COLO829 (cell line): Measurements from ENCODE around the gene HNRNPA3.
"Not testable (repeated sequence)": the region's sequence is repeated elsewhere in the genome, so short reads cannot be mapped to it uniquely, and the experiment has no call there.

Experiments used
- DNase-seq: peaks from one replicate; pipeline ENCODE4 v3.0.0; 2012; ENCODE audit warnings: low spot score

HNRNPA3 gene

GRCh38 chr2:177256026-177256425 lies 43.4 kb downstream of the HNRNPA3 start:
- no peak for DNase-seq

DNA sequence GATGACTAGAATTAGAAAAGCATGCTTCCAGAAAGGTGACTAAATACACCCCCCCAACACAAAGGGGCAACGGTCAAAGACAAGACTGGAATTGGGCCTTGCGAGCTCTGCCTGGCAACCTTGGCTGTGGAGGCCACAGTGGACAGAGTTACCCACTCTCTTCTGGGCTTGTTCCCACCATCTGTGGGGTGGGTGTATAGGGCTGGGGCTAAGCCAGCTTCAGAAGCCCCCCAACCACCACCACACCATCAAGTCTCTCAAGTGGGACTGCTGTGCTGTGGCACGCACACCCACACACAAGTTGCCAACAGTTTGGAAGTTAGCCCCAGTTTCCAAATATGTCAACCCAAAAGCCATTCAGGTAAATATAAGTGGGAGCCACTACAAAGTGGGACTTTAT lies 44.1 kb downstream of the HNRNPA3 start:
- no peak for DNase-seq

GRCh38 chr2:177257471-177257870 lies 44.9 kb downstream of the HNRNPA3 start:
- no peak for DNase-seq

GRCh38 chr2:177258059-177258458 lies 45.5 kb downstream of the HNRNPA3 start:
- DNase-seq, result no peak

- DNase-seq, result no peak
Measured at GRCh38 chr2:177260379-177260778, 47.8 kb downstream of the HNRNPA3 start.

GRCh38 chr2:177261116-177262060 lies 48.8 kb downstream of the HNRNPA3 start:
- no peak for DNase-seq

DNA sequence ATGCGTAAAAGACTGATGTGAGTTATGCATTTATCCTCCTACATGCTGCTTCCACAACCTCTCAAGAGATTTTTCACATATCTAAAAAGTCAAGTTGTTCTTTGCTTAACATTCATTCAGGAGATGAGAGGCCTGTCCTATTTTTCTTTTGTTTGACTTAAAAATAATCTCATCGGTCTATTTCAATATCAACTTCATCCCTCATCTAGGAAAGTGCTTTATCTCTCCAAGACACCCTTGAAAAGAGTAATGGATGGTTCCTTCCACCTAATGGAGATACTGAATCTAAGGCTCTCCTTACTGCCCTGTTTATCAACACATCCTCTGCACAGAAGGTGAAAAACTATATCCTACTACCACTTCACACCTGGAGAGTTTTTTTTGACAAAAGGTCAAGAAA lies 49.5 kb downstream of the HNRNPA3 start:
- DNase-seq, result no peak

GRCh38 chr2:177262958-177263450 lies 50.4 kb downstream of the HNRNPA3 start:
- DNase-seq, result no peak

DNA sequence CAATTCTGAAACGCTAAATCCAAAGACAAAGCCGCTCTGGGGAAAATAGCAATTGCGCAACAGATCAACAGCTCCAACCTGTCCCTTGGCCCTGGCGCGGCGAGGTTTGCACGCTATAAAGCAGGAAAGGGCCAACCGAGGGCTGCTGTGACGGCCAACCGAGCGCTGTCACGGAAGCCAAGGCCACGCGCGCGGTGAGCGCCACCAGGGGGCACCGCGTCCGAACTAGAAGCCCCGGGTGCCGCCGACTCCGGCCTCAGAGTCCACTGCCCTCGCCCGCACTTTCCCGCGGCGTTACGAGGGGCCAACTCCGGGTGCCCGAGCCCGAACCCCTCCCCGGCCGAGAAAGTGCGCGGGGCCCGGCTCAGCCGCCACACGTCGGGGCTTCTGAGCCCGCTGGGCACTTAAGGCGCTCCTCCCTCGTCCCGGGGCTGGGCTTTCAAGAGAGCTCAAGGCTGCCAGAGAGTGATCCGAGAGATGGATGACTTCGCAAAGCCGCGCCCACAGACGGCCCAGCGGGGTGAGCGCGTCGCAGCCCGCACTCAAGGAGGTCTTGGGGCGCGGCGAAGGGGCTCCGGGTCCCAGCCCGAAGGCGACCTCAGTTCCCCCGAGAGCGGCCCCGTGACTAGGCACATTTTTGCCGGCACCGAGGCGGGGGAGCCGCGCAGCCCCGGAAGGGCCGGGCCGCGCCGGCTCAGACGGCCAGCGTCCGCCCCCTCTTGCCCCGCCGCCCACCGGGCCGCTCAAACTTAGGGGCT lies 51.0 kb downstream of the HNRNPA3 start:
- peak; percentile 91 for DNase-seq

GRCh38 chr2:177264209-177264692 lies 51.7 kb downstream of the HNRNPA3 start:
- no peak for DNase-seq

DNA sequence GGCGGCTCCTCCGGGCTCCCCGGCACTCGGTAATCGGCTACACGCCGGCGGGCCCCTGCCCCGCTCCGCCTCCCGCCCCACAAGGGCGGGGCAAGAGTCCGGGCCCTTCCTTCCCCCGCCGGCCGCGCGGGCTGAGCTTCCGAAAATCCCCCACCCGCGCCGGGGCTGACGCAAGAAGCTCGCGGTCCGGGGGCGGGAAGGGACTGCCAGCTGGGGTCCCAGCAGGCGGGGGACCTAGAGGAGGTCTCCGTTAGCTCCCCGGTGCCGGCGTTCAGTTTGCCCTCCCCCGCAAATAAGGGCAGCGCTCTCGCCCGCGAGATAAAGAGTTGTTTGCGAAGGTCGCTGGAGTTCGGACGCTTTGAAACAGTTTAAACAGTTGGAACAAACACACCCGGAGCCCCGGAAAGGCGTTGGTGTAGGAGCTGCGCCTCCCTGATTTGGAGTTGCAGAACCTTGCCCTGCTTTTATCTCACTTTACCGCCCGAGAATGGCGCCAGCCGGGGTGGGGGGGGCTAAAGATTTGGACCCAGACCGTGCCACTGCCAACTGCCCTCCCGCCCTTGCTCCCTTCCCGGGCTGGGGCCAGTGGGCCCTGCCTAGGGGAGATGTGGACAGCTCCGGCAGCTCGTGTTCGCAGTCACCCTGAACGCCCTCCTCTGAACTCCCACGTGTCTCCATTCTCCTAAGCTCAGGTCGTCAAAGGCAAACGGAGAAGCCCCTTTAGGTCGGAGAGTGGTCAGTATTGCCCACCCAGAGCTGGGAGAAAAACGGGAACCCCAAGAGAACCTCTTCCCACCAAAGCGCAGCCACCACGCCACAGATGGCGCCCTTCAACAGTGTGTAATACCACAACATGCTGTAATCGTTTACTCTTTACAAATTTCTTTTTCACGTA lies 52.3 kb downstream of the HNRNPA3 start, which contains the start of gene NFE2L2:
NFE2L2 (minus strand) TSS at position 35 of the 895 bp plus-strand sequence. CDS start 151 bp downstream, outside the sequence.
- DNase-seq, result peak; percentile 85

GRCh38 chr2:177265824-177266817 lies 53.5 kb downstream of the HNRNPA3 start:
- DNase-seq, result no peak

DNA sequence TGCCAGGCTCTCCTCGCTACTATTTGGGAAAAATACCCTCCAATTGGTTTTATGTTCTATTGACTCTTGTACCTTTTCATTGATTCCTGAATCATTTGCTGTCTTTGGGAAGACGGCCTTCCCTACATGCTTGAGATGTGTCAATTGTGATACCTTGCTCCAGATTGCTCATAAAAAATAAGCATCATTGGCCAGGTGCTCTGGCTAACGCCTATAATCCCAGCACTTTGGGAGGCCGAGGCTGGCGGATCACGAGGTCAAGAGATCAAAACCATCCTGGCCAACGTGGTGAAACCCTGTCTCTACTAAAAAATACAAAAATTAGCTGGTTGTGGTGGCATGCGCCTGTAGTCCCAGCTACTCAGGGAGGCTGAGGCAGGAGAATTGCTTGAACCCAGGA lies 54.4 kb downstream of the HNRNPA3 start:
- DNase-seq, result not testable (repeated sequence)

GRCh38 chr2:177268187-177268871 lies 55.7 kb downstream of the HNRNPA3 start:
- no peak for DNase-seq

DNA sequence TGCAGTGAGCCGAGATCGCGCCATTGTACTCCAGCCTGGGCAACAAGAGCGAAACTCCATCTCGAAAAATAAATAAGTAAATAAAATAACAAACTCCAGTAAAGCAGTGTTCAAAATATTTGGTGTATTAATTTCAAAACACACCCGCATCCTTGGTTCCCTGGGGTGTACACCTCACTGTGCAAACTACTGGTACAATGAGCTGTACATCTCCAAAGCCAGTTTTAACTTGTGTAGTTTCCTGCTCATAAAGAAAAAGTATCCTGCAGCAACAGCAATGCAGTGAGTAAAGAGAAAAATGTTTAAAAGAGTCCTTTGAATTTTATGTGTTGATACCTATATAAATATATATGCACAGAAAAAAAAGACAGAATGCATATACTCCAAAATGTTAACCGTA lies 56.3 kb downstream of the HNRNPA3 start:
- DNase-seq, result no peak

DNA sequence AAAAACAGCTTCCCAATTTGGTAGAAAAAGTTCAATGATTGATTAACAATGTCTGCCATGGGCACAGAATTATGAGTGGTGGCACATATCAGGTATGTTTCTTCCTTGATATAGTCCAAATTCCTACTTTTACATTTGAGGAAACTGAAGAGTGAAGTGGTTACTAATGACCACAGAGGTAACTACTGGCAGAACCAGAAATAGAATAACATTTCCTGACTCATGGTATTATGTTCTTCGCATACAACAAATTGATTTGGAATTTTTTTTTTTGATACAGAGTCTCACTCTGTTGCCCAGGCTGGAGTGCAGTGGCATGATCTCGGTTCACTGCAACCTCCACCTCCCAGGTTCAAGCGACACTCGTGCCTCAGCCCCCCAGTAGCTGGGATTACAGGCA lies 57.9 kb downstream of the HNRNPA3 start:
- DNase-seq, result no peak

DNA sequence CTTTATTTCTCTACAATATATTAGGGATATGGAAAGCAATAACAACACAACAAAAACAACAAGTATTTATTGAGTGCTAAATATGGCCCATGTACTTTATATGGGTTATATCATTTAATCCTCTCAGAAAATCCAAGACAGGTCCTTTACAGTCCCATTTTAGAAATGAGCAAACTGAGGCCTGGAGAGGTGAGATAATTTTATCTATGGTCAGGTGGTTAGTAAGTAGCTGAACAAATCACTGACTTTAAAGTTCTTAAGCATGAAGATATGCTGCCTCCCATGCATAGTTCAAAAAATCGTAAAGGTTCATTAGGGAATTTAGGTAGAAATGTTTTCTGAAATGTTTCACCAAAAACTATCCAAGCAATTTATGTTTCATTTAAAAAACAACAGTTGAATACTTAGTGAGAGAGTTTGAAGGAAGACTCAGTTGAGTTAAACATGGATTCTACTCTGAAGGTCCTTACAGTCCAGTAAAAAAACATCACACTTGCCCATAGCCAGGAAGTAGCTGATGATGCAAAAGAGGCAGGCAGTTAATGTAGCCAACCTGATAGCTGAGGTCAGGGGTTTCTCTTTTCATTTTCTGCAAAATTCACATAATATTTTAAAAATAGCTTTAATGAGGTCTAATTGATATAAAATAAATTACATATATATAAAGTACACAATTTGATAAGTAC lies 59.5 kb downstream of the HNRNPA3 start:
- no peak for DNase-seq

DNA sequence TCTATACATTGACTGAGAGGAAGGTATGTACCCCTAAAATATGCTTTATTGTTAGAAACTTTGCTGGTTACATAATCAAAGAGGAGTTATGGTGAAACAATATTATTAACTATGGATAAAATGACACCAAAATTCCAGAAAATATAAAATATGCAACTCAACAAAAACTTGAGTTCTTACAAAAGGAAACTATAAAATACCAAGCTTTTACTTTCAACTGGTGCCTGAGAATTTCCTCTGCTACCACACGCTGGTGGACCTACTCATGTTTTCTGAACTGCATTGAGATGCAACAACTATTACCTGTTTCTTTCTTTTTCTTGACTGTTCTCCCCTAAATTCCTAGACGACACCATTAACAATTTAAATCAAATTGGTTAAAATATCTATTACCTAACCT lies 60.2 kb downstream of the HNRNPA3 start:
- DNase-seq, result no peak

- DNase-seq, result no peak
Measured at GRCh38 chr2:177273408-177273807, 60.8 kb downstream of the HNRNPA3 start.
